Activated T-helper 1 cell treated with anti-CD3 and anti-CD28 coated beads, Interleukin-2, amount 50 U/mL, for 16 hours (primary cell): ENCODE data around the gene NR2C2.
"Not testable (repeated sequence)": the region's sequence is repeated elsewhere in the genome, so short reads cannot be mapped to it uniquely, and the experiment has no call there.

ENCODE experiments used
- DNase-seq, 2 donors: peaks; one replicate each; pipeline ENCODE4 v3.0.0-alpha.2; 2020; ENCODE audit warnings: low read depth in 1 of 2, low spot score in 1 of 2

Gene NR2C2

GRCh38 chr3:14957925-14958324 is 10.5 kb downstream of the NR2C2 start:
- no peak for DNase-seq

GRCh38 chr3:14959359-14959943 is 12.1 kb downstream of the NR2C2 start:
- no peak for DNase-seq

- no peak for DNase-seq
These were observed 15.4 kb downstream of the NR2C2 start for GRCh38 chr3:14962762-14963161.

GRCh38 chr3:14967285-14967684 is 19.9 kb downstream of the NR2C2 start:
- DNase-seq = no peak

GRCh38 chr3:14969671-14970070 is 22.3 kb downstream of the NR2C2 start:
- no peak for DNase-seq

GRCh38 chr3:14976317-14976716 is 28.9 kb downstream of the NR2C2 start:
- DNase-seq = no peak

GRCh38 chr3:14980689-14981088 is 33.3 kb downstream of the NR2C2 start:
- no peak for DNase-seq

- no peak for DNase-seq
These were observed 37.3 kb downstream of the NR2C2 start for GRCh38 chr3:14984581-14985113.

GRCh38 chr3:14988988-14989394 is 41.6 kb downstream of the NR2C2 start:
- no peak for DNase-seq

- no peak for DNase-seq
These were observed 42.8 kb downstream of the NR2C2 start for GRCh38 chr3:14989943-14990779.

- DNase-seq = no peak
These were observed 43.4 kb downstream of the NR2C2 start for GRCh38 chr3:14990780-14991148.

- no peak for DNase-seq
These were observed 43.9 kb downstream of the NR2C2 start for GRCh38 chr3:14991151-14991742.

GRCh38 chr3:14991818-14992612 is 44.6 kb downstream of the NR2C2 start:
- DNase-seq = no peak

- no peak for DNase-seq
These were observed 50.6 kb downstream of the NR2C2 start for GRCh38 chr3:14997941-14998340.

- DNase-seq = not testable (repeated sequence)
These were observed 51.8 kb downstream of the NR2C2 start for GRCh38 chr3:14999182-14999581.

GRCh38 chr3:15007681-15008141 is 60.3 kb downstream of the NR2C2 start:
- no peak for DNase-seq

- DNase-seq = no peak
These were observed 61.8 kb downstream of the NR2C2 start for GRCh38 chr3:15009167-15009566.

- no peak for DNase-seq
These were observed 63.3 kb downstream of the NR2C2 start for GRCh38 chr3:15010664-15011063.

GRCh38 chr3:15011174-15011573 is 63.8 kb downstream of the NR2C2 start:
- no peak for DNase-seq

GRCh38 chr3:15014606-15015328 is 67.4 kb downstream of the NR2C2 start:
- DNase-seq = no peak

- DNase-seq = no peak
These were observed 68.1 kb downstream of the NR2C2 start for GRCh38 chr3:15015456-15015855.
